Pancreas (tissue), 10 donors: ENCODE measurements around the gene ZMYM4. TPM values are rescaled to one million over a fixed set of nuclear protein-coding genes. Genes with fewer than 3 reads are reported as not detected.

Experiments
- ATAC-seq, 4 donors: fragments of 200-7000 bp; cut with Tn5 transposase; one replicate each; pipeline versions ENCODE4 v1.8.0 to v1.9.1; 2020; ENCODE audit warnings: mild to moderate bottlenecking in 4 of 4, moderate library complexity in 4 of 4
- DNase-seq, 6 donors: peaks; one replicate each; pipeline ENCODE4 v3.0.0-alpha.2; 2020
- FAIRE-seq: peaks from 2 replicates; lab custom pipeline; 2012; peaks lifted over from hg19 to GRCh38; lab: Jason Lieb, UNC
- H3K27ac ChIP-seq, 4 donors: fragments of 200-600 bp; sonication (generic); 1 replicate in 3 of 4; 2 replicates in 1 of 4; pipeline versions ENCODE4 v1.5.0 to v1.8.0; 2020
- H3K27me3 ChIP-seq, 4 donors: fragments of 200-600 bp; one replicate each; pipeline ENCODE4 v1.8.0; 2021
- H3K36me3 ChIP-seq, 3 donors: fragments of 200-600 bp; sonication (generic) in 1 of 3; one replicate each; pipeline versions ENCODE4 v1.5.0 to v1.8.0; 2020 to 2021
- H3K4me1 ChIP-seq, 3 donors: fragments of 200-600 bp; one replicate each; pipeline ENCODE4 v1.8.0; 2021
- H3K4me3 ChIP-seq, 4 donors: fragments of 200-600 bp; sonication (generic) in 2 of 4; one replicate each; pipeline versions ENCODE4 v1.5.0 to v1.8.0; 2020 to 2021
- H3K9me3 ChIP-seq, 4 donors: fragments of 200-600 bp; one replicate each; pipeline ENCODE4 v1.8.0; 2021
- CTCF ChIP-seq, 4 donors: fragments of 200-600 bp; sonication (generic) in 3 of 4; IDR thresholded peaks; one replicate each; pipeline versions ENCODE4 v1.5.0 to v1.8.0; 2021; ENCODE audit warnings: antibody characterized with exemption in 4 of 4
- WGBS, 2 donors: extraction: QIAGEN DNeasy Blood & Tissue Kit; methylation state at CpG; one replicate each; pipeline ENCODE4 v1.1.7; 2013; 5-methylcytosine and 5-hydroxymethylcytosine counted together
- intact Hi-C, 3 donors: fragments of 100-400 bp; cut with DNase I; formaldehyde crosslinking; loops; one replicate each; pipeline versions ENCODE4 v1.11.1 to v1.14.2; 2022
- polyA plus RNA-seq, 2 donors: library from polyadenylated mRNA; stranded (reverse); fragments of 200-250 nt; gene quantifications; one replicate each; pipeline ENCODE4 v1.2.3, GENCODE V29; 2013
- total RNA-seq, 6 donors: library from RNA; stranded (reverse); fragmentation: NEBNext Ultra II Directional in 4 of 6; extraction: Animal tissue kit (Norgen Biotek cat#: 25700) in 4 of 6; gene quantifications; one replicate each; pipeline versions ENCODE4 v1.2.1 to v1.2.4, GENCODE V29; 2021 to 2023
- donor health status: healthy with polysubstance abuse.
- donor health status: DM: no; HTN: no; CAD: no; lungs with moderate emphysema.
- donor health status: DM: no; HTN: no; CAD: no.
- donor health status: control.
- donor health status: control.
- donor health status: Bipolar disorder and iron deficiency.
- donor health status: DM: yes; HTN: yes; CAD: no.
- donor health status: DM: no; HTN: no; CAD: no.
- donor health status: DM: no; HTN: no; CAD: no.
- donor health status: DM: yes; HTN: yes; CAD: no.

The ZMYM4 gene
- total and polyA plus RNA-seq, 8 donors = 10.5 to 31.1 (median 17.8) TPM

- Histone ChIP-seq H3K36me3 (no peaks in the 10 kb centered on the region), H3K27me3 (no peaks in the 10 kb centered on the region), H3K27ac (no peak overlapping the region), H3K4me1 (no peaks in the 10 kb centered on the region), H3K9me3 (no peaks in the 10 kb centered on the region), H3K4me3 (no peak overlapping the region)
- DNase-seq (no peak), ATAC-seq (no peak), FAIRE-seq (no peak)
- WGBS, 2 donors = 81 to 83% methylated on average over 6 of the region's 6 CpGs
- TF ChIP-seq CTCF (IDR thresholded peaks at IDR 0.05) = no peak
- intact Hi-C loops = no loop called here
Observed at GRCh38 chr1:35350872-35351271, 82.4 kb downstream of the ZMYM4 start.

GRCh38 chr1:35359995-35360394, 91.5 kb downstream of the ZMYM4 start:
- DNase-seq (no peak), FAIRE-seq (no peak)
- intact Hi-C loops = no loop called here

GRCh38 chr1:35361638-35362037, 93.1 kb downstream of the ZMYM4 start:
- WGBS, 2 donors = 86 to 89% methylated on average over 3 of the region's 3 CpGs
- H3K4me1 ChIP-seq = no peaks in the 10 kb centered on the region

More at GRCh38 chr1:35359995-35360394, 91.5 kb downstream of the ZMYM4 start:
- no peaks in the 10 kb centered on the region for H3K4me1 ChIP-seq
- H3K9me3 ChIP-seq = no peaks in the 10 kb centered on the region
- H3K36me3 ChIP-seq = no peaks in the 10 kb centered on the region
- no peak for TF ChIP-seq CTCF (IDR thresholded peaks at IDR 0.05)
- no peak overlapping the region for H3K4me3 ChIP-seq
- no peak overlapping the region for H3K27ac ChIP-seq
- no peaks in the 10 kb centered on the region for H3K27me3 ChIP-seq
- ATAC-seq = no peak

GRCh38 chr1:35364741-35365140, 96.2 kb downstream of the ZMYM4 start:
- WGBS, 2 donors = 91 to 98% methylated on average over 3 of the region's 3 CpGs
- Histone ChIP-seq H3K27me3 (no peaks in the 10 kb centered on the region), H3K27ac (no peak overlapping the region), H3K4me3 (no peak overlapping the region), H3K4me1 (no peaks in the 10 kb centered on the region), H3K36me3 (no peaks in the 10 kb centered on the region), H3K9me3 (no peaks in the 10 kb centered on the region)
- DNase-seq = no peak
- no peak for ATAC-seq
- intact Hi-C loops = no loop called here
- no peak for TF ChIP-seq CTCF (IDR thresholded peaks at IDR 0.05)
- no peak for FAIRE-seq

More at GRCh38 chr1:35361638-35362037, 93.1 kb downstream of the ZMYM4 start:
- Histone ChIP-seq H3K27ac (no peak overlapping the region), H3K4me3 (no peak overlapping the region), H3K27me3 (no peaks in the 10 kb centered on the region), H3K36me3 (no peaks in the 10 kb centered on the region), H3K9me3 (no peaks in the 10 kb centered on the region)
- TF ChIP-seq CTCF (IDR thresholded peaks at IDR 0.05) = no peak
- ATAC-seq = no peak
- intact Hi-C loops = no loop called here
- no peak for FAIRE-seq
- DNase-seq = no peak

- TF ChIP-seq CTCF (IDR thresholded peaks at IDR 0.05) = no peak
- Histone ChIP-seq H3K4me3 (no peak overlapping the region), H3K36me3 (no peaks in the 10 kb centered on the region), H3K4me1 (no peaks in the 10 kb centered on the region), H3K9me3 (no peaks in the 10 kb centered on the region), H3K27me3 (no peaks in the 10 kb centered on the region), H3K27ac (no peak overlapping the region)
- DNase-seq = no peak
- FAIRE-seq = no peak
- no peak for ATAC-seq
- WGBS, 2 donors = 96 to 97% methylated on average over 2 of the region's 2 CpGs
- intact Hi-C loops = no loop called here
Observed at GRCh38 chr1:35367914-35368313, 99.4 kb downstream of the ZMYM4 start.
